Muscle of back (tissue), 11 donors: ENCODE results near the gene ACSL6. TPM values are rescaled to one million over a fixed set of nuclear protein-coding genes. Genes with fewer than 3 reads are reported as not detected.
A peak's percentile ranks its signal among the peaks of the same experiment; 100 is the strongest.

ENCODE experiments used
- DNase-seq, 3 donors: peaks; one replicate each; pipeline versions ENCODE4 v3.0.0 to v3.0.0-alpha.2; 2013
- polyA plus RNA-seq, 10 donors: library from polyadenylated mRNA; unstranded; fragments of 120-200 nt; gene quantifications; one replicate each; pipeline ENCODE4 v1.2.1, GENCODE V29; 2013; ENCODE audit not compliant: insufficient read length in 10 of 10

ACSL6 gene
- polyA plus RNA-seq, 10 donors, result 0.31 to 1.5 (median 0.72) TPM

GRCh38 chr5:132000241-132000490 is 11.3 kb downstream of the ACSL6 start:
- DNase-seq, result no peak

DNA sequence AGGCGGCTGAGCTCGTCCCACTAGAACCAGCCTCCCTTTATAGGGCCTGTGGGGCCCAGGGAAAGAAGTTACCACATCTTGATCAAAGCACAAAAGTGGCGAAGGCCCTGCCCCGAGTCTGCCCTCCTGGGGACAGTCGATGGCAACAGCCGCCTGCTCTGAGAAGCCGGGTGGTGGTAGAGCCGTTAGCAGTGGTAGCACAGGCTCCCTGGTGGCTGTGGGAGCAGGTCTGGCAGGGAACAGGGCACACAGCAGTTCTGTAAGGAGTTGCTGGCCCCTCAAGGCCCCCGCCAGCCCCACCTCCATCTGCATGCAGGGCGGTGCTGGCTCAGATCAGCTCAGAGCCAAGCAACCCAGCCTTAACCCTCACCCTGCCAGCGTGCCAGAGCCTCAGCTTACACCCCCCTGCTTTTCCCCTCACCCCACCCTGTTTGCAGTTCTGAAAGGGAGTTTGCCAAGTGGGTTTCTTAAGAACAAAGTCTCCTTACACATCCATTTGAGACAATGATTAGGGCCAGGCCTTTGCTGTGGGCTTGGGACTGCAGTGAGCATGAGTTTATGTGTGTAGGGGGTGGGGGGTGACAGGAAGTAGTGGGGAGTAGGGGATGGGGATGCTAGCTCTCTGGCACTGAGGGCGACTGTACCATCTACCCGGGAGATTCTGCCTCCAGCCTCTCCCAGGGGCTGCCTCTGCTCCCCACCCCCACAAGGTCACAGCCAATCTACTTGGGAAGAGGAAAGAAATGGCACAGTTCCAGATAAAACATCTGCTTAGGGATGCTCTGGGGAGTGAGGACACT is 11.8 kb downstream of the ACSL6 start:
- no peak for DNase-seq

- no peak for DNase-seq
Measured at GRCh38 chr5:131999041-131999440, 12.4 kb downstream of the ACSL6 start.

GRCh38 chr5:131998431-131999040 is 12.9 kb downstream of the ACSL6 start:
- no peak for DNase-seq

GRCh38 chr5:131997727-131998117 is 13.7 kb downstream of the ACSL6 start:
- no peak for DNase-seq

DNA sequence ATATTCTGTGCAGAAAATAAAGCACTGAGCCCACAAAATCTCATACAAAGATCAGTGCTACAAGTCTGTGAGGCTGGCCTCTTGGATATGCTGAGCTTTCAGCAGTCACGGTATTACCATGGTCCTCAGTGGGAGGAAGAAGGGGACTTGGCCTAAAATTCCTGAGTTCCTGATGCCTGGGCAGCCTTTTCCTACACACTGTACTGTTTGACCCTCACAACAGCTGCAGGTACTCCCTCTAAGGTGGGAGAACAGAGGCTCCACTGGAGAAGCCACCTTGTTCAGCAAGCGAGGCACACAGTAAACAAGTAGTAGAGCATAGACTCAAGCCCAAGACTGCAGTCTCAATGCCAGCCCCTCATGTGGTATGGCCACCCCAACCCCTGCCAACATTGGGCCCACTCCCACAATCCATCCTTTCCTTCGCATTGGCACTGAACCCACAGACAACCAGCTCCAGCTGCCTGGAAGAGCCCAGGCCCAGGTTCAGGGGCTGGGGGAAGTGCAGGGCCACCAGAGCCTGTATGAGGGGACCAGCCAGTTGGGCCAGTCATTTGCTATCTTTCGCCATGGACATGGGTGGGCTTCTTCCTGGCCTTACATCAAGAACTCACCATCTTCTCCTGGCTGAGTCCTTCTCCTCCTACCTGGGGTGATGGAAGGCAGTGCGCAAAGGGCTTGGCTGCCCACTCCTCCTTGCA is 14.3 kb downstream of the ACSL6 start:
- no peak for DNase-seq

- DNase-seq, result no peak
Measured at GRCh38 chr5:131996210-131997025, 15.0 kb downstream of the ACSL6 start.

DNA sequence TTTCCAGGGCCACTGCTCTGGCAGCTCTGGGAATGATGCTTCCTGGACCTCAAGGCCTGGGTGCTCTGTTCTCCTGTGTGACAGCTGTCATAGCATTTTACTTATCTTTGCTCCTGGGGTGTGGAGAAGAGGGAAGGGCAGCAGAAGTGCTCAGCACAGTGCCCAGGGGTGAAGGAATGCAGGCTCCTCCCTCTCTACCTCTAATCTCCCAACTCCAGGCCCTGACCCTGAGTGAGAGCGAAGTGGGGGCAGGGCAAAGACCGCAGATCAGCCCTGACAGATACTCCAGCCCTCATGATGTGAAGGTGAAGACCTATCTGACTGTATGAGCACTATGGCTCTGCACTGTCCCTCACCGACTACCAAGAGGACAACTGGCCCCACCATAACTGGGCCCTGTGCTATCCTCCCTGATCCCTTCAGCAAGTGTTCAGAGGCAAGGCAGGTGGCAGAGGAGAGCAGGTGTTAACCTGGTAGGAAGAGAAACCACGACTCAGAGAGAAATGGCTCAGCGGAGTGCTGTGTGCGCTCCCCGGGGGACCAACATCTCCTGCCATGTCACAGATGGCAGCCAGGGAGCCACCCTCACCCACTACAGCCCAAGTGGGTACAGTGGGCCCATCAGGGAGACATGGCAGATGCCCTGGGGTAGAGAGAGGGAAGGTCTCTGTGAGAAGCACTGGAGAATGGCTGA is 16.8 kb downstream of the ACSL6 start:
- DNase-seq, result no peak

DNA sequence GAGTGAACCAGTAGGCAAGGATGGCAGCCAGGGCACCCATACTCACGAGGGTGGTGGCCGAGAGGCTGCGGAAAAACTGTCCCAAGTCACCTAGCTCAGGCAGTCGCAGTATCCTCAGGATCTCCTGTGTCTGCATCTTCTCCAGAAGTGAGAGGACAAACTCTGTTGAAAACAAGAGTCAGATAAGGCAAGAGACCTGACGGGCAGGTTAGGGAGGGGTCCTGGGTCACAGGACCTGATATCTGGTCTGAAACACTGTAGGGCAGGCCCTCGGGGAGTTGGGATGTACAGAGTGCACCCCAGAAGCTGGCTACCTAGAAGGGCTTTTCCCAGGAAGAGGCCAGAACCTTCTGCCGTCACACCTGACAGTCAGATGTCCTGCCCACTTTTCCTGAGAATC is 17.4 kb downstream of the ACSL6 start:
- no peak for DNase-seq

GRCh38 chr5:131993676-131994075 is 17.8 kb downstream of the ACSL6 start:
- DNase-seq, result no peak

DNA sequence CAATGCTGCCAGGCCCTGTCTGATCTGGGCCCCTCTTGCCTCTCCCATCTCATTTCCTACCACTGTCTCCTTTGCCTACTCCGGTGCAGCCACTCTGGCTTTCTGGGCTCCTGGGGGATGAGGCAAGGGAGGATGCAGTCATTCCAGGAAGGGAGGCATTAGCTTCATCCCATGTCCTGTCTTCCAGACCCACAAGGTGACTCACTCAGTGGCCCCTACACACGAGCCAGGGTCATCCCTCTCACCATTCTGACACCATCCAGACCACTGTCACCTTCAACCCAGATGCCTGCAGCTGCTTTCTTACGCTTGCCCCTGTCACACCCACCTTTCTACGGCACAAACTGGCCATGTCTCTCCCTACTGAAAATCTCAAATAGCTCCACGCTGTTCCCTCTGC is 19.1 kb downstream of the ACSL6 start:
- DNase-seq, result no peak

DNA sequence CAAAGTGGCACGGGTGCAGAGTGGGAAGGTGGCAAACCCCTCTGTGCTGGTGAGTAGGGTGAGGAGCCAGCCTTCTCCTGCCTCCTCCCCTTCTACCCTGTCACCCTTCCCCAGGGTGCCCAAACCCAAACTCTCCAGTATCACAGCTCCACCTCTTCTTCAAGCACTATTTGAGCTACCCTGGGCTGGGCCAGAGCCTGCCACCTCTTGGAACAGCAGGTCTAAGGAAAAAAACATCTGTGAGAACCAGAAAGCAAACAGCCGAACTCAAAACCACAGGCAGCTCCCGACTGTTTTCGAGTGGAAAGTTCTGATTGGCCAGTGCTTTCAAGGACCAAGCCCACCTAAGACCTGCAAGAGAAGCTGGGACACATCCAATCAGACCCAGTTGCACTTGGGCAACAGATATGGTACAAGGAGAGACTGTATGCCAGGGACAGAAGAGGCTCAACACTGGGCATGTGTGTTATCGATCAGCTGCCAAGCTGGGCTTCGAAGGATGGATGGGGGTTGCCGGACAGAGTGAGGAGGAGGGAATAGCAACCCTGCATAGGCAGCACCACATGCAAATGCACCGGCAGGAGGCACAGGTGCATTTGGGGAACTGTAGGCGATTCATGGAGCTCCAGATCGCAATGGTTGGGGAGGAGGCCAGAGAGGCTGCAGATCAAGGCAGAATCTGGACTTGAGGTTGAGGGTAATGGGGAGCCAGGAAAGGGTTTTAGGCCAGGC is 19.7 kb downstream of the ACSL6 start:
- no peak for DNase-seq

DNA sequence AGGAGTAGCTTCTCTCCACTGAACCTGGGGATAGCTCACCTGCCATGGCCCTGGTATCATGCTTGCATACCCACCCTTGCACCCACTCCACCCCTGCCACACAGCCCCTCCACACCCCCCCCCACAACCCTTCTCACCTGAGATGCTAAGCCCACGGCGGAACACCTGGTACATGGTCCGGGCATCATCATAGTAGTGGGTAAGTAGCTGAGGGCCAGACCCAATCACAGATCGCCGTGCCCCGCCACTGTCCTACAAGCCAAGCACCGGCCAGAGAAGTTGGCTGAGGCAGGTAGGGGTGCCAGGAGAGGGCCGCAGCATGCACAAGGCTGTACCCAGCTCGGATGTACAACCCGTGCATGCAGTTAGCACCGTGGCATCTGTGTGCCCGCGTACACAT is 20.7 kb downstream of the ACSL6 start:
- DNase-seq, result no peak

DNA sequence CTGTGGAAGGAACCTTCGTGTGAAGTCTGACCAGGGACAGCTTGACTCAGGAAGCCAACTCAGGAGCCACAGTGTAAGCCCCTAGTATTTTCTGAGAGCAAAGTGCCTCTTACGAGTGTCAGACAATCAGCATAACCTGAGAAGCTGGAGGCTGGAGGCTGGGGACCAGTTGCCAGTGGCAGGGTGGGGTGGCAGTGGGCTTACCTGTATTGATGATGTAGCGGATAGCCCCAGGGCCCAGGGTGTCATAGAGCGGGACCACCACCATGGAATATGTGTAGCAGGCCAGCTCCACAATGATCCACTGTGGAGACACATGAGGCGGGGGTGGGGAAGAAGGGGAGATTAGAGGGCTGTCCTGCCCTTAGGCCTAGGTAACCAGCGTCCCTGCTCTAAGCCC is 22.9 kb downstream of the ACSL6 start:
- DNase-seq, result no peak

DNA sequence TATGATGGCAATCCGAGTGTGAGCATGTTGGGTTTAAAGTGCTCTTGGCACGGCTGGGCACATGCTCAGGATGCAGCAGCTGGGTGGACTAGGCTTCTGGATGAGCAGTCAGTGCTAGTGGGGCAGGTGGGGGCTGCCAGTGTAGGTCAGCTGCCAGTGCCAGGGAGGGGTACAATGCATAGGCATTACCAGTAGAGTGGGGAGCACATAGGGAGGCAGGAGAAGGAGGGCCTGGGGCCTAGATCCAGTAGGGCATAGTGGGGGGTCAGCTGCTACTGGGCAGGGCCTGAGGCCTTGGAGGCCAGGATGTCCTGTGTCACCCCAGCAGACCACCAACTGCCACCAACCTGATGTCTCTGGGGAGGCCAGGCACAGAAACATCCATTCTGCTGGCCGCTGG is 24.2 kb downstream of the ACSL6 start:
- no peak for DNase-seq

GRCh38 chr5:131986161-131986912 is 25.1 kb downstream of the ACSL6 start:
- no peak for DNase-seq

DNA sequence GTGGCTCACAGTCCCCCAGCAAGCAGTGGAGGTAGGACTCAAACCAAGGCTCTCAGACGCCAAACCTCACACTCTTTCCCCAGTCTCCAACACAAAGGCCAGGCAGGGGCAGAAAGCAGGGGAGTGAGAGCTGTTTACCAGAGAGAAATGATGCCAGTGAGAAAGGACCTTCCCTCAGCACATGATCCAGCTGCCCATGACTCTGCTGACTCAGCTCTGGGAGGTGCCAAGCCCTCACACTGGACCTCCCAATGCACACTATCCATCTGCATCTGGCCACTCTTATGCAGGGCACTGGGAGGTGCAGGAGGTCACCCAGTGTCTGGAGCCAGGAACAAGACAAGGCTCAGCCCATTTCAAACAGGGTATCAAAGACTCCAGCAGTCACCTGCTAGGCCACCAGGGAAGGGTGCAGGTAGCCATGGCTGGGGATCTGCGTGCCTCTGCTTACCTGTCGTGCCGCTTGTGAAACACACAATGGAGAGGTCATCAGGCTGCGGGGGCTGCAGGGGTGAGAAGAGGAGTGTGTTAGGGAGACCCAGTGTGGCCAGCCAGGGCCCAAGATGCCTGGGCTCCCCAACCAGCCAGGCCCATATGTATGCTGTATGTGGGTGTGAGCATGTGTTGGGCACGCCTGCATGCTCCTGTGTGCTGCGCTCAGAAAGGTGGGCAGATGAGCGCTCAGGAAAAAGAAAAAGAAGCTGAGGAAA is 26.3 kb downstream of the ACSL6 start:
- no peak for DNase-seq

DNA sequence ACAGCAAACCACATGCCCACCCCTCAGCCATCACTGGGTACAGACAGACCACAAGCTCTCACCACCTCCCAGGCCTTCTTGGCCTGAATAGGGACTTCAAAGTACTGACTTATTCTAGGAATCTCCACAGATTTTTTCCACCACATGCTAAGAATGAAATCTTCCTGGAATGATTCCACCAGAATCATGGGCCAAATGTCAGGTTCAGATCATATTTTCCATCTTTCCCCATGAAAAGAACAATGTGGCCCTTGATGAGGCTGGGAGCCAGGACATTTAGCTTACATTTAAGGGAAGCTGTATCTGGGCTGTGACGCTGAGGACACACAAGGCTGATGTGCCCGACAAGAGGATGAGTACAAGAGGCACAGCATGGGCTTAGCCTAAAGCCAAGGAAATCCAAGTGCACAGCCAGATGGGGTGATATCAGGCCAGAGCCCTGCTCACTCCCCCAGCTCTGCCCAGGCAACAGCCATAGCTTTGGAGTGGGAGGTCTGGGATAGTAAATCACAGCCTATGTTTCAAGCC is 28.1 kb downstream of the ACSL6 start:
- peak; percentile 3 to 49 (median 24) for DNase-seq

DNA sequence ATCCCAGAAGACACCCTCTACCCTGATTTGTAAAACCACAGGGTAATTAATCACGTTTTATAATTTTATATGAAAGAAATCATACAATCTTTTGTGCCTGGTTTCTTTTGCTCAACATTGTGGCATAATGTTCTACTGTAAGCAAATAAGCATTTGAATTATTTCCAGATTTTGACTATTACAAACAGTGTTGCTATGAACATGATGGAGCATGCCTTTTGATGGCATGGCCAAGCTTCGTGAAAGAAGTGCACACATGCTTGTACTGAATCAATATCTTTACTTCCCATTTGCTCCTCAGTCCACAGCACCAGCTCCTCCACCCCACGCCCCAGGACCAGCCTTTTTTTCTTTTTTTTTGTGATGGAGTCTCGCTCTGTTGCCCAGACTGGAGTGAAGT is 29.9 kb downstream of the ACSL6 start:
- DNase-seq, result no peak
